SH-SY5Y (cell line): ENCODE results near the gene ANTXR1.

Experiments
- GATA2 ChIP-seq: IDR thresholded peaks from 2 replicates; pipeline ENCODE4 v1.6.1; 2011; ENCODE audit warnings: mild to moderate bottlenecking, low read depth, low read length
- GATA3 ChIP-seq: IDR thresholded peaks from 2 replicates; pipeline ENCODE4 v1.6.1; 2011; ENCODE audit warnings: low read depth, mild to moderate bottlenecking, low read length, moderate library complexity

ANTXR1 gene

DNA sequence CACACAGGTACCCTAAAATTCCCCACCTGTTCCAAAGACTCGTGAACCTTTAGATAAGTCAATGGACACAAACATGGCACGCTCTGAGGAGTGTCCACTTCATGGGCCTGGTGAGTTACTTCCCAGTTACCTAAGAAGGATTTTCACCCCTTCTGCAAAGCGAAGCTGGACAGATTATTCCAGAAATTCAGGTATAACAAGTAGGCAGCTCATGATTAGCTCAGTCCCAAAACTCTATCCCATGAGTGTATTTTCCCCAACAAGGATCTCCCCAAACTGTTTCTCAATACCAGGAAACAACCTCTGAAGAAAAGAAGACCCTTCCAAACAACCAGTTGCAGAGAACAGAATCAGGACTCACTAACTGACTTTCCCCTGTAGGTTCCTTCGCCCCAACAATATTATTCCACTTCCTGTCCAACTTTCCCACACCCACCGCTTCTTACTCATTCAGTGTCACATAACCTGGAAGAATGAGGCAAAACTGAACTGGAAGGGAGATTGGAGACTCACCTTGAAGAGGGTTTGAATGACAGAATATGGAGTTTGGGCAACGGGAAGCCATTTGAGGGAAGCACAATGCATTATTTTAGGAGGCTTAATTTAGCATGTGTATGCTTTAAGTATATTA is 120.1 kb downstream of the ANTXR1 start:
- no peak for TF ChIP-seq GATA2
- TF ChIP-seq GATA3 = no peak

GRCh38 chr2:69133898-69134297 is 120.9 kb downstream of the ANTXR1 start:
- TF ChIP-seq GATA2 (no peak), GATA3 (no peak)

- TF ChIP-seq GATA2 (no peak), GATA3 (no peak)
Measured at GRCh38 chr2:69134306-69134945, 121.4 kb downstream of the ANTXR1 start.

DNA sequence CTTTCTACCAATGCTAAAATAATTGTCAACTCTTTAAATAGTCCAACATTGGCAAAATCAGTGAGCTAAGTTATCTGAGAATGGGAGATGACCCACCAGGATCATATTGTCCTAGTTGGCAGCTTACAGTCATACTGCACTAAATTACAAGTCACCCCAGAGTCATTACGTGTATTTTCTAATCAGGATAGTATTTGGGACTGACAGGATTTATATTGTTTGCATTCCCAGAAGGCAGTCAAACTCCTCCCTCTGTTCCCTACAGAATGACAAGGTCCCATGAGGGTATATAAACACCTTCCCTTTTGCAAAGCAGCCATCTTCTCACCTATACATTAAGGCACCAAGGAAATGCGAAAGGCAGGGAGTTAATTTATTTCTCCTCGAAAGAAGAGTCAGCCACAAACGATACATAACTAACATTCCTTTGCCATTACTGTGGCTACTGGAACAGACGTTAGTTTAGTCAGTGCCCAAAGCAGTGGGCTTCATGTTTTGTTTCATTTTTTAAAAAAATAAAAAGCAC is 125.3 kb downstream of the ANTXR1 start:
- TF ChIP-seq GATA3 (no peak), GATA2 (no peak)

- TF ChIP-seq GATA2 = no peak
- no peak for TF ChIP-seq GATA3
Measured at GRCh38 chr2:69138793-69139459, 125.9 kb downstream of the ANTXR1 start.

GRCh38 chr2:69139778-69140670 is 127.0 kb downstream of the ANTXR1 start:
- TF ChIP-seq GATA3 (no peak), GATA2 (no peak)

DNA sequence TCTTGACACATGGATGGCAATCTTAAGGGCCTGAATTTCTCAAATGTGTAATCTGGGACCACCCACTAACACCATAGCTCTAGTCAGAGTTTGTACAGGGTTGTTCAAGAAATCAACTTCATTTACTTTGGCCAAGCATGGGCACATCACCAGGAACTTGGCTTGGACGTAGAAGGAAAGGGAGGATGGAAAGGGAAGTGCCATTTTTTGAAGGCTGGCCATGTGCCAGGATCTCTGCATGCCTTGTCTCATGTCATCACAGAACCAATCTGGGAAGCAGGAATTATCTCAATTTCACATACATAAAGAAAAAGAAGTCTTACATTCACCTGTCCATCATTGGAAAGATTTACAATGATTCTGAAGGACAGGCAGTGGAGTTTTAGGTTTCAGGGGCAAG is 128.1 kb downstream of the ANTXR1 start:
- no peak for TF ChIP-seq GATA3
- no peak for TF ChIP-seq GATA2

GRCh38 chr2:69143748-69144360 is 130.9 kb downstream of the ANTXR1 start:
- TF ChIP-seq GATA2 (no peak), GATA3 (no peak)

GRCh38 chr2:69145204-69145603 is 132.2 kb downstream of the ANTXR1 start:
- TF ChIP-seq GATA2 (no peak), GATA3 (no peak)

GRCh38 chr2:69147841-69148533 is 135.0 kb downstream of the ANTXR1 start:
- TF ChIP-seq GATA3 = no peak
- no peak for TF ChIP-seq GATA2

GRCh38 chr2:69149631-69150215 is 136.7 kb downstream of the ANTXR1 start:
- TF ChIP-seq GATA3 (no peak), GATA2 (no peak)

DNA sequence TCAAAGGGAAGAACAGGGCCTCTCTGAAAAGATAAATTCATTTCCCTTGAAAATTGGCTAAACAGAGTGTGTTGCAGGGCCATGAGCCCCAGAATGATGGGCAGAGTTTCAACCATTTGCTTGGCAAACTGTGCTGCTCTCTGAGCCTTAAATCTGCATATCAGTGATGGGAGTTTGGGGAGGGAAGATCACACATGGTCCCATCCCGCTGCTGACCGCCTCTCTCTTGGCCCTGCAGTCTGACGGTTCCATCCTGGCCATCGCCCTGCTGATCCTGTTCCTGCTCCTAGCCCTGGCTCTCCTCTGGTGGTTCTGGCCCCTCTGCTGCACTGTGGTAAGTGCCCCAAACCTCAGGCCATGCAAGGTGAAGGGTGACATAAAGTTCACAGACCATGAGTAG is 139.0 kb downstream of the ANTXR1 start:
- TF ChIP-seq GATA3 (no peak), GATA2 (no peak)
